ENCODE results near the gene PLA2G5.

GRCh38 chr1:20110679-20111078 lies 40.7 kb downstream of the PLA2G5 start:
- TF ChIP-seq, protein P1, sequence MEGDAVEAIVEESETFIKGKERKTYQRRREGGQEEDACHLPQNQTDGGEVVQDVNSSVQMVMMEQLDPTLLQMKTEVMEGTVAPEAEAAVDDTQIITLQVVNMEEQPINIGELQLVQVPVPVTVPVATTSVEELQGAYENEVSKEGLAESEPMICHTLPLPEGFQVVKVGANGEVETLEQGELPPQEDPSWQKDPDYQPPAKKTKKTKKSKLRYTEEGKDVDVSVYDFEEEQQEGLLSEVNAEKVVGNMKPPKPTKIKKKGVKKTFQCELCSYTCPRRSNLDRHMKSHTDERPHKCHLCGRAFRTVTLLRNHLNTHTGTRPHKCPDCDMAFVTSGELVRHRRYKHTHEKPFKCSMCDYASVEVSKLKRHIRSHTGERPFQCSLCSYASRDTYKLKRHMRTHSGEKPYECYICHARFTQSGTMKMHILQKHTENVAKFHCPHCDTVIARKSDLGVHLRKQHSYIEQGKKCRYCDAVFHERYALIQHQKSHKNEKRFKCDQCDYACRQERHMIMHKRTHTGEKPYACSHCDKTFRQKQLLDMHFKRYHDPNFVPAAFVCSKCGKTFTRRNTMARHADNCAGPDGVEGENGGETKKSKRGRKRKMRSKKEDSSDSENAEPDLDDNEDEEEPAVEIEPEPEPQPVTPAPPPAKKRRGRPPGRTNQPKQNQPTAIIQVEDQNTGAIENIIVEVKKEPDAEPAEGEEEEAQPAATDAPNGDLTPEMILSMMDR (IDR thresholded peaks at IDR 0.05; ENCODE audit: low read depth, low read length) = no peak
- TF ChIP-seq, protein P2, sequence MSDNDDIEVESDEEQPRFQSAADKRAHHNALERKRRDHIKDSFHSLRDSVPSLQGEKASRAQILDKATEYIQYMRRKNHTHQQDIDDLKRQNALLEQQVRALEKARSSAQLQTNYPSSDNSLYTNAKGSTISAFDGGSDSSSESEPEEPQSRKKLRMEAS (IDR thresholded peaks at IDR 0.05; ENCODE audit: low read depth, low read length) = no peak

All from NB4 (cell line).